Fibroblast of lung (primary cell): ENCODE results near the gene GPR3.

Experiments
- EZH2 ChIP-seq: IDR thresholded peaks from 2 replicates; pipeline ENCODE4 v1.5.1; 2012; ENCODE audit warnings: low read length, control low read depth, mild to moderate bottlenecking; ENCODE audit errors: missing control alignments
- TF ChIP-seq, protein P1 (sequence below), 2 donors: IDR thresholded peaks in 1 of 2; conservative IDR thresholded peaks in 1 of 2; 1 replicate in 1 of 2; 2 replicates in 1 of 2; pipeline ENCODE4 v1.5.1; 2011 to 2012; ENCODE audit warnings: low read length in 2 of 2, control low read depth in 1 of 2, inconsistent platforms in 1 of 2, low read depth in 1 of 2, mild to moderate bottlenecking in 1 of 2

DNA sequence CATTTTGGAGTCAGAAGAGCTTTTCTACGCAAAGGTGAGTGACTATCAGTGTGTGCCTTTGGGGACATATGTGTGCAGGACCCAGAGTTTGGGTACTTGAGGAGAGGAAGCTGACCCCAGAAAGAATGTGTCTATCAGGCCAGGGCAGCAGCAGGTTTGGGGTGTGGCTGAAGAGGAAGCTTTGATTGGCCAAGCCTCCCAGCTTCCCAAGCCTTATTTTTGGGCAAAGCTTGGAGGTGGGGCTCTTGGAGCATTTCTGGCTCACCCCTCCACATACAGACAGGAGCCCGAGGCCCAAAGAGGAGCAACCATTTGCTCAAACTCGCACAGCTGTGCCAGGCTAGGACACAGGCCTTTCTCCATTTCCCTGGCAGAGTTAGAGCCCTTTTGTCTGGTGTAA is 4.7 kb downstream of the GPR3 start:
- TF ChIP-seq, protein P1, sequence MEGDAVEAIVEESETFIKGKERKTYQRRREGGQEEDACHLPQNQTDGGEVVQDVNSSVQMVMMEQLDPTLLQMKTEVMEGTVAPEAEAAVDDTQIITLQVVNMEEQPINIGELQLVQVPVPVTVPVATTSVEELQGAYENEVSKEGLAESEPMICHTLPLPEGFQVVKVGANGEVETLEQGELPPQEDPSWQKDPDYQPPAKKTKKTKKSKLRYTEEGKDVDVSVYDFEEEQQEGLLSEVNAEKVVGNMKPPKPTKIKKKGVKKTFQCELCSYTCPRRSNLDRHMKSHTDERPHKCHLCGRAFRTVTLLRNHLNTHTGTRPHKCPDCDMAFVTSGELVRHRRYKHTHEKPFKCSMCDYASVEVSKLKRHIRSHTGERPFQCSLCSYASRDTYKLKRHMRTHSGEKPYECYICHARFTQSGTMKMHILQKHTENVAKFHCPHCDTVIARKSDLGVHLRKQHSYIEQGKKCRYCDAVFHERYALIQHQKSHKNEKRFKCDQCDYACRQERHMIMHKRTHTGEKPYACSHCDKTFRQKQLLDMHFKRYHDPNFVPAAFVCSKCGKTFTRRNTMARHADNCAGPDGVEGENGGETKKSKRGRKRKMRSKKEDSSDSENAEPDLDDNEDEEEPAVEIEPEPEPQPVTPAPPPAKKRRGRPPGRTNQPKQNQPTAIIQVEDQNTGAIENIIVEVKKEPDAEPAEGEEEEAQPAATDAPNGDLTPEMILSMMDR (conservative IDR thresholded peaks at IDR 0.05 in 1 of 2, IDR thresholded peaks at IDR 0.05 in 1 of 2; ENCODE audit: low read depth in 1 of 2, low read length in 2 of 2) = no peak
- no peak for TF ChIP-seq EZH2
